HepG2 (cell line): ENCODE measurements around the gene EIF1AD. TPM values are rescaled to one million over a fixed set of nuclear protein-coding genes. Genes with fewer than 3 reads are reported as not detected.

Experiments
- AGO1 ChIP-seq: fragments of 200-400 bp; formaldehyde crosslinking; IDR thresholded peaks from 2 replicates; pipeline ENCODE4 v1.6.1; 2017; ENCODE audit warnings: mild to moderate bottlenecking, low read depth, low read length, moderate library complexity; ENCODE audit not compliant: poor library complexity, severe bottlenecking
- ARID3A ChIP-seq: IDR thresholded peaks from 2 replicates; pipeline ENCODE4 v1.6.1; 2012; ENCODE audit warnings: low read depth, low read length, improper control_type of control experiment
- ATRX ChIP-seq: sonication (generic); formaldehyde crosslinking; IDR thresholded peaks from 2 replicates; pipeline ENCODE4 v1.4.0; 2020; ENCODE audit warnings: missing genetic modification reagents, borderline replicate concordance
- EZH2 ChIP-seq: conservative IDR thresholded peaks from 2 replicates; pipeline ENCODE4 v1.6.1; 2012; ENCODE audit warnings: mild to moderate bottlenecking, low read depth, low read length, moderate library complexity
- GTF3A ChIP-seq: sonication (generic); formaldehyde crosslinking; conservative IDR thresholded peaks from 2 replicates; pipeline ENCODE4 v1.4.0; 2020; ENCODE audit warnings: mild to moderate bottlenecking, missing genetic modification reagents
- HNRNPLL ChIP-seq: fragments of 200-400 bp; formaldehyde crosslinking; IDR thresholded peaks from 2 replicates; pipeline ENCODE4 v1.6.1; 2017; ENCODE audit warnings: mild to moderate bottlenecking, low read depth, low read length; ENCODE audit not compliant: poor library complexity, severe bottlenecking
- JDP2 ChIP-seq: sonication (generic); formaldehyde crosslinking; IDR thresholded peaks from 2 replicates; pipeline ENCODE4 v1.8.1; 2022; ENCODE audit warnings: missing genetic modification reagents, borderline replicate concordance
- MLXIP ChIP-seq: sonication (generic); formaldehyde crosslinking; IDR thresholded peaks from 2 replicates; pipeline ENCODE4 v1.9.0; 2021; ENCODE audit warnings: missing genetic modification reagents, borderline replicate concordance
- MXI1 ChIP-seq: IDR thresholded peaks from 3 replicates; pipeline ENCODE4 v1.6.1; 2012; ENCODE audit warnings: low read depth, low read length, inconsistent platforms, borderline replicate concordance
- NFE2L1 ChIP-seq: sonication (generic); formaldehyde crosslinking; IDR thresholded peaks from 2 replicates; pipeline ENCODE4 v1.4.0; 2020; ENCODE audit warnings: missing genetic modification reagents, mild to moderate bottlenecking, borderline replicate concordance
- NFIC ChIP-seq: IDR thresholded peaks from 2 replicates; pipeline ENCODE4 v1.6.1; 2012; ENCODE audit warnings: mild to moderate bottlenecking, low read length, inconsistent platforms
- NR3C1 ChIP-seq: sonication (generic); formaldehyde crosslinking; IDR thresholded peaks from 2 replicates; pipeline ENCODE4 v1.4.0; 2020; ENCODE audit warnings: missing genetic modification reagents
- RXRB ChIP-seq: IDR thresholded peaks from 2 replicates; pipeline ENCODE4 v1.6.1; 2016; ENCODE audit warnings: borderline replicate concordance, missing genetic modification reagents, missing compliant biosample characterization
- SALL1 ChIP-seq: sonication (generic); formaldehyde crosslinking; IDR thresholded peaks from 2 replicates; pipeline ENCODE4 v1.8.0; 2022; ENCODE audit warnings: mild to moderate bottlenecking, missing genetic modification reagents
- SMARCE1 ChIP-seq: fragments of 450-650 bp; IDR thresholded peaks from 2 replicates; pipeline ENCODE4 v1.6.1; 2017; ENCODE audit warnings: borderline replicate concordance
- TEAD3 ChIP-seq: optimal IDR thresholded peaks from 2 replicates; pipeline ENCODE3; 2016; ENCODE audit warnings: borderline replicate concordance
- USF2 ChIP-seq, 2 experiments: sonication (generic) in 1 of 2; formaldehyde crosslinking in 1 of 2; IDR thresholded peaks; 2 replicates each; pipeline versions ENCODE4 v1.5.1 to v1.6.1; 2011 to 2020; ENCODE audit warnings: borderline replicate concordance in 1 of 2, low read depth in 1 of 2, low read length in 1 of 2, mild to moderate bottlenecking in 1 of 2, missing genetic modification reagents in 1 of 2, moderate library complexity in 1 of 2
- XRCC5 ChIP-seq: fragments of 200-400 bp; formaldehyde crosslinking; optimal IDR thresholded peaks from 2 replicates; pipeline ENCODE3; 2017; ENCODE audit warnings: mild to moderate bottlenecking, low read length
- ZNF138 ChIP-seq: sonication (generic); formaldehyde crosslinking; IDR thresholded peaks from 2 replicates; pipeline ENCODE4 v1.5.0; 2020; ENCODE audit warnings: mild to moderate bottlenecking, low read depth, missing genetic modification reagents
- ZNF17 ChIP-seq: sonication (generic); formaldehyde crosslinking; IDR thresholded peaks from 2 replicates; pipeline ENCODE4 v1.5.0; 2020; ENCODE audit warnings: mild to moderate bottlenecking, missing genetic modification reagents
- ZNF264 ChIP-seq: sonication (generic); formaldehyde crosslinking; IDR thresholded peaks from 2 replicates; pipeline ENCODE4 v1.4.0; 2020; ENCODE audit warnings: missing genetic modification reagents
- ZNF333 ChIP-seq: sonication (generic); formaldehyde crosslinking; IDR thresholded peaks from 2 replicates; pipeline ENCODE4 v1.4.0; 2020; ENCODE audit warnings: mild to moderate bottlenecking, missing genetic modification reagents, borderline replicate concordance
- ZNF746 ChIP-seq: sonication (generic); formaldehyde crosslinking; IDR thresholded peaks from 2 replicates; pipeline ENCODE4 v1.8.0; 2022; ENCODE audit warnings: mild to moderate bottlenecking, missing genetic modification reagents
- ZNF83 ChIP-seq: sonication (generic); formaldehyde crosslinking; IDR thresholded peaks from 2 replicates; pipeline ENCODE4 v1.4.0; 2020; ENCODE audit warnings: missing genetic modification reagents, mild to moderate bottlenecking, borderline replicate concordance
- polyA plus RNA-seq, 8 experiments: library from polyadenylated mRNA; depleted of rRNA in 3 of 8; stranded (reverse) in 7 of 8; unstranded in 1 of 8; fragments of >200 nt; fragmentation: Illumina TruSeq in 4 of 8; extraction: Trizol in 4 of 8; gene quantifications; 2 replicates each; pipeline versions ENCODE4 v1.2.1 to v1.2.3, GENCODE V29; 2011 to 2016; ENCODE audit warnings: low read depth in 4 of 8, missing spikeins in 1 of 8, mixed read lengths in 1 of 8; ENCODE audit not compliant: insufficient read depth in 1 of 8
- total RNA-seq, 5 experiments: library from RNA; depleted of rRNA; stranded (reverse); fragments of >200 nt; fragmentation: Illumina TruSeq; extraction: Trizol; gene quantifications; 2 replicates each; pipeline ENCODE4 v1.2.3, GENCODE V29; 2016; ENCODE audit warnings: low read depth in 1 of 5

Gene EIF1AD
- total and polyA plus RNA-seq, 2 of the 13 experiments (the other 11 are each of a cell fraction or from before 2014, with no cell fraction given), result 18.2 to 30.8 TPM

GRCh38 chr11:66002648-66003225, 780 bp upstream of the EIF1AD start (continued):
- TF ChIP-seq NR3C1 (CRISPR knock-in tag) (no peak), ZNF264 (CRISPR knock-in tag) (no peak), ARID3A (no peak), RXRB (0 out of 2 replicates have a peak, but pooled peaks have one; percentile 7), ATRX (CRISPR knock-in tag) (no peak), EZH2 (no peak), GTF3A (no peak), SMARCE1 (no peak), NFIC (no peak), ZNF138 (CRISPR knock-in tag) (no peak), JDP2 (CRISPR knock-in tag) (no peak), NFE2L1 (CRISPR knock-in tag) (no peak), TEAD3 (CRISPR knock-in tag) (no peak), MXI1 (peak; percentile 32; the same call in 1 of the 3 replicates), MLXIP (CRISPR knock-in tag) (no peak), AGO1 (peak; percentile 34), ZNF333 (CRISPR knock-in tag) (no peak), XRCC5 (no peak), SALL1 (CRISPR knock-in tag) (no peak), ZNF746 (no peak), ZNF17 (CRISPR knock-in tag) (no peak), HNRNPLL (peak; percentile 18), ZNF83 (no peak), USF2 (IDR thresholded peaks at IDR 0.05; ENCODE audit: low read depth, low read length) (no peak), USF2 (CRISPR knock-in tag; IDR thresholded peaks at IDR 0.05; ENCODE audit: borderline replicate concordance) (no peak)
